ENCODE results near the gene HLA-DMA. TPM values are rescaled to one million over a fixed set of nuclear protein-coding genes. Genes with fewer than 3 reads are reported as not detected.

HLA-DMA gene
- total RNA-seq, 2 donors from 2014 or later, result 15.8 to 26.7 TPM

- intact Hi-C loops (cut with DNase I), result no loop called here
- DNase-seq (no peak), ATAC-seq (no peak)
- Histone ChIP-seq H3K4me3 (no peak overlapping the region), H3K27ac (no peak overlapping the region), H3K9me3 (no peaks in the 10 kb centered on the region), H3K27me3 (no peaks in the 10 kb centered on the region), H3K36me3 (replicated peaks in 1 of 2; ENCODE audit: insufficient read depth in 1 of 2, low read depth in 2 of 2) (no peaks in the 10 kb centered on the region), H3K4me1 (peaks cover 47% of the 10 kb centered on the region)
- 79 to 84% methylated on average over 1 of the region's 1 CpG for whole genome bisulfite sequencing, 2 donors
- TF ChIP-seq POLR2A (IDR thresholded peaks at IDR 0.05) (no peak), CTCF (IDR thresholded peaks at IDR 0.05) (no peak)
These were observed 46.4 kb downstream of the HLA-DMA start for GRCh38 chr6:32906539-32906938.

GRCh38 chr6:32905078-32905477 is 47.8 kb downstream of the HLA-DMA start:
- Histone ChIP-seq H3K4me1 (peaks cover 50% of the 10 kb centered on the region), H3K4me3 (no peak overlapping the region), H3K27me3 (no peaks in the 10 kb centered on the region), H3K9me3 (no peaks in the 10 kb centered on the region), H3K27ac (peak overlapping the region in 2 of 4 donors; percentile 40 to 53), H3K36me3 (replicated peaks in 1 of 2; ENCODE audit: insufficient read depth in 1 of 2, low read depth in 2 of 2) (peaks cover 0 to 3% of the 10 kb centered on the region in 2 donors)
- TF ChIP-seq POLR2A (IDR thresholded peaks at IDR 0.05) (no peak), CTCF (IDR thresholded peaks at IDR 0.05) (no peak)
- no peak for ATAC-seq
- intact Hi-C loops (cut with DNase I), result no loop called here
- WGBS, 2 donors, result 39 to 59% methylated on average over 2 of the region's 2 CpGs
- no peak for DNase-seq

DNA sequence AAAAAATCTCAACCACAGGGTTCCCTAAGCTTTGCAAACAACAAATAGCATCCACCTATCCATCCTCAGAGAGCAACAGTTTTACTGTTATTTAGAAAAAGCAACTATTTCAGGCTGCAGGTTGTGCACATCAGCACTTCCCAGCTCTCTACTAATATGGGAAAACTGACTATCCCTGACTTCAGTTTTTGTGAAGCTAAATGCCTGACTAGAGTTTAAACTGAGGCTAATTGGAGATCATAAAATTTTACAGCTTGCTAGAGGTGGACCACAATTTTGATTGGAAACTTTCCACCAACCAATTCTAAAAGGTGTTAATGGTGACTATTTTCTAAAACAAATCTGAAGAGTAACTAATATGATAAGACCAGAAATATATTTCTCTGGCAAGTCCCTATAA is 48.9 kb downstream of the HLA-DMA start:
- DNase-seq (no peak), ATAC-seq (no peak)
- Histone ChIP-seq H3K27me3 (no peaks in the 10 kb centered on the region), H3K4me3 (no peak overlapping the region), H3K27ac (no peak overlapping the region), H3K4me1 (peaks cover 40% of the 10 kb centered on the region), H3K9me3 (no peaks in the 10 kb centered on the region), H3K36me3 (replicated peaks in 1 of 2; ENCODE audit: insufficient read depth in 1 of 2, low read depth in 2 of 2) (peaks cover 0 to 3% of the 10 kb centered on the region in 2 donors)
- intact Hi-C loops (cut with DNase I), result no loop called here
- no peak for TF ChIP-seq CTCF (IDR thresholded peaks at IDR 0.05)
- TF ChIP-seq POLR2A (IDR thresholded peaks at IDR 0.05), result no peak

Other genes starting within 250 kb of the HLA-DMA start
- gene HLA-DQA2, start 211.7 kb downstream of the HLA-DMA start, total RNA-seq, result not detected
- not detected for gene HLA-DQB2, start 189.6 kb downstream of the HLA-DMA start, total RNA-seq
- gene HLA-DOB, start 136.1 kb downstream of the HLA-DMA start, total RNA-seq, result not detected
- 10 to 100 TPM in 1 of 2 donors, 1 to 10 TPM in 1; 5.2 to 13.8 TPM for gene TAP2, start 114.4 kb downstream of the HLA-DMA start, total RNA-seq
- gene PSMB8, start 109.0 kb downstream of the HLA-DMA start, total RNA-seq, result 10 to 100 TPM in 1 of 2 donors, 1 to 10 TPM in 1; 9.9 to 24.1 TPM
- 10 to 100 TPM in 1 of 2 donors, 1 to 10 TPM in 1; 7.9 to 12.2 TPM for gene TAP1, start 99.4 kb downstream of the HLA-DMA start, total RNA-seq
- gene PSMB9, start 98.9 kb downstream of the HLA-DMA start, total RNA-seq, result 10 to 100 TPM in 1 of 2 donors, 1 to 10 TPM in 1; 4.6 to 14.5 TPM
- gene HLA-DMB, start 12.1 kb downstream of the HLA-DMA start, total RNA-seq, result 10 to 100 TPM in 1 of 2 donors, 1 to 10 TPM in 1; 3.0 to 14.3 TPM
- 100 to 1,000 TPM in 1 of 2 donors, 10 to 100 TPM in 1; 99.1 to 171 TPM for gene BRD2, start 15.5 kb upstream of the HLA-DMA start, total RNA-seq
- 10 to 100 TPM in 1 of 2 donors, 1 to 10 TPM in 1; 2.0 to 83.3 TPM for gene HLA-DOA, start 56.5 kb upstream of the HLA-DMA start, total RNA-seq
- 10 to 100 TPM; 10.5 to 81.7 TPM for gene HLA-DPA1, start 120.6 kb upstream of the HLA-DMA start, total RNA-seq
- 10 to 100 TPM; 41.2 to 52.4 TPM for gene HLA-DPB1, start 122.9 kb upstream of the HLA-DMA start, total RNA-seq
- gene COL11A2, start 239.4 kb upstream of the HLA-DMA start, total RNA-seq, result 1 to 10 TPM in 1 of 2 donors, under 1 TPM in 1; 0.78 to 2.3 TPM
- gene RXRB, start 247.6 kb upstream of the HLA-DMA start, total RNA-seq, result 10 to 100 TPM; 17.1 to 21.0 TPM
- 10 to 100 TPM; 57.3 to 67.9 TPM for gene SLC39A7, start 247.8 kb upstream of the HLA-DMA start, total RNA-seq

Data from body of pancreas (tissue), 4 donors.